ENCODE data around the gene COG7.
"Not testable (repeated sequence)": the region's sequence is repeated elsewhere in the genome, so short reads cannot be mapped to it uniquely, and the experiment has no call there.

COG7 gene

GRCh38 chr16:23491490-23492391, 38.8 kb upstream of the COG7 start:
- H3K4me3 ChIP-seq (ENCODE audit: low read depth in 1 of 2, low read length in 2 of 2) = no peak overlapping the region
- no peak overlapping the region for H3K9ac ChIP-seq (ENCODE audit: low read length)
- peaks cover 85% of the 10 kb centered on the region for H3K36me3 ChIP-seq (ENCODE audit: insufficient read depth, low read length)
- no peaks in the 10 kb centered on the region for H3K4me1 ChIP-seq (ENCODE audit: insufficient read depth, low read length)
- H3K27me3 ChIP-seq (ENCODE audit: control insufficient read depth in 1 of 2, insufficient read depth in 2 of 2, low read length in 2 of 2) = no peaks in the 10 kb centered on the region
- H3K9me3 ChIP-seq (ENCODE audit: low read length) = no peaks in the 10 kb centered on the region
- no peak overlapping the region for H3K27ac ChIP-seq (ENCODE audit: low read depth, low read length)

GRCh38 chr16:23486480-23486879, 33.5 kb upstream of the COG7 start:
- no peaks in the 10 kb centered on the region for H3K4me1 ChIP-seq (ENCODE audit: insufficient read depth, low read length)
- peaks cover 90% of the 10 kb centered on the region for H3K36me3 ChIP-seq (ENCODE audit: insufficient read depth, low read length)
- H3K9me3 ChIP-seq (ENCODE audit: low read length) = no peaks in the 10 kb centered on the region
- no peak overlapping the region for H3K27ac ChIP-seq (ENCODE audit: low read depth, low read length)
- no peak overlapping the region for H3K4me3 ChIP-seq (ENCODE audit: low read depth in 1 of 2, low read length in 2 of 2)
- no peaks in the 10 kb centered on the region for H3K27me3 ChIP-seq (ENCODE audit: control insufficient read depth in 1 of 2, insufficient read depth in 2 of 2, low read length in 2 of 2)
- no peak overlapping the region for H3K9ac ChIP-seq (ENCODE audit: low read length)

DNA sequence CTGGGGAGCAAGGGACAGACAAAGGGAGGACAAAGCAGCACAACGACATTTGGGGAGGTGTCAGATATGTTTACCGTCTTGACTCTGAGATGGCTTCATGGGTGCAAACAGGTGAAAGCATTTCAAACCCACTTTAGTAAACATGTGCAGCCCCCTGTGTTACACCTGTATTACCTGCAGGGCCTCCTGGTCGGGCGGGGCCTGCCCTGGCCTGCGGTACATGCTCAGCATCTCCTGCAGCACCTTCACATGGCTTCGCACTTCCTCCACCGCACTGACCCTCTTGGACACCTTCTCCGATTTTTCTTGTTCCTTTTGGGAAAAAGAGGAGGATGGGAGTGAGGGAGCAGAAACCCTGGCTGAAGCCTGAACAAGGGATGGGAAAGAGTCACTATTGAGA, 32.9 kb upstream of the COG7 start:
- no peak overlapping the region for H3K9ac ChIP-seq (ENCODE audit: low read length)
- no peaks in the 10 kb centered on the region for H3K9me3 ChIP-seq (ENCODE audit: low read length)
- peaks cover 90% of the 10 kb centered on the region for H3K36me3 ChIP-seq (ENCODE audit: insufficient read depth, low read length)
- H3K4me3 ChIP-seq (ENCODE audit: low read depth in 1 of 2, low read length in 2 of 2) = no peak overlapping the region
- no peaks in the 10 kb centered on the region for H3K4me1 ChIP-seq (ENCODE audit: insufficient read depth, low read length)
- no peak overlapping the region for H3K27ac ChIP-seq (ENCODE audit: low read depth, low read length)
- no peaks in the 10 kb centered on the region for H3K27me3 ChIP-seq (ENCODE audit: control insufficient read depth in 1 of 2, insufficient read depth in 2 of 2, low read length in 2 of 2)

DNA sequence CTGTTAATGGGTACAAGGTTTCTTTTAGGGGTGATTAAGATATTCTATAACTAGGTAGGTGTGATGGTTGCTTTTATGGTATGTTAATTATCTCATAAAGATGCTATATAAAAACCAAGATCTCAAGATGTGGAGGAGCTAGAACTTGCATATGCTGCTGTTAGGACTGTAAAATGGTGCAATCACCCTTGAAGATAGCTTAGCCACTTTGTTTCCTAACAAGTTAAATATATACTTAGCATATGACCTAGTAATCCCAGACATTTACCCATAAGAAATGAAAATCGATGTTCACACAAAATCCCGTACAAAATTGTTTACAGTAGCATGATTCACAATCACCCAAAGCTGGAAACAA, 32.2 kb upstream of the COG7 start:
- H3K9me3 ChIP-seq (ENCODE audit: low read length) = no peaks in the 10 kb centered on the region
- peaks cover 93% of the 10 kb centered on the region for H3K36me3 ChIP-seq (ENCODE audit: insufficient read depth, low read length)
- no peak overlapping the region for H3K27ac ChIP-seq (ENCODE audit: low read depth, low read length)
- H3K4me3 ChIP-seq (ENCODE audit: low read depth in 1 of 2, low read length in 2 of 2) = no peak overlapping the region
- H3K9ac ChIP-seq (ENCODE audit: low read length) = no peak overlapping the region
- H3K27me3 ChIP-seq (ENCODE audit: control insufficient read depth in 1 of 2, insufficient read depth in 2 of 2, low read length in 2 of 2) = no peaks in the 10 kb centered on the region
- H3K4me1 ChIP-seq (ENCODE audit: insufficient read depth, low read length) = no peaks in the 10 kb centered on the region

DNA sequence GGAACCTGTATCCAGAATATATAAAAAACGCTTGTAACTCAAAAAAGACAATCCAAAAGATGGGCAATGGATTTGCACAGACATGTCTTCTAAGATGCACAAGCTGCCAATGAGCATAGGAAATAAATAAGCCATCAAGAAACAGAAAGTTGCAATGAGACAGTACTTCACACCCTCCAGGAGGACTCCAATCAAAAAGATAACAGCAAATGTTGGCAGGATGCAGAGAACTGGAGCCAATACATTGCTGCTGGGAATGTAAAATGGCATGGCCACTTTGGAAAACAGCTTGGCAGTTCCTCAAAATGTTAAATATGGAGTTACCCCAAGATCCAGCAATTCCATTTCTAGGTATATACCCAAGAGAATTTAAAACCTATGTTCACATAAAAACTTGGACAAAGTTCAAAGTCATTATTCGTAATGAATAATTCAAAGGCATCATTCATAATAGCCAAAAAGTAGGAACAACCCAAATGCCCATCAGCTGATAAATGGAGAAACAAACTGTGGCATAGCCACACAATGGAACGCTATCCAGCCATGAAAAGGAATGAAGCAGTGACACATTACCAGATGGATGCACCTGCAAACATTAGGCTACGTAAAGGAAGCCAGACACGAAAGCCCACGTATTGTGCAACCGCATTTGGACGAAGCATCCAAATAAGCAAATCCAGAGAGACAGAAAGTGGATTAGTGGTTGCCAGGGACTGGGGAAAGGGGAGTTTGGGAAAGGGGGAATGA, 31.7 kb upstream of the COG7 start:
- no peaks in the 10 kb centered on the region for H3K4me1 ChIP-seq (ENCODE audit: insufficient read depth, low read length)
- H3K27me3 ChIP-seq (ENCODE audit: control insufficient read depth in 1 of 2, insufficient read depth in 2 of 2, low read length in 2 of 2) = no peaks in the 10 kb centered on the region
- peaks cover 93% of the 10 kb centered on the region for H3K36me3 ChIP-seq (ENCODE audit: insufficient read depth, low read length)
- H3K9me3 ChIP-seq (ENCODE audit: low read length) = no peaks in the 10 kb centered on the region
- H3K4me3 ChIP-seq (ENCODE audit: low read depth in 1 of 2, low read length in 2 of 2) = no peak overlapping the region
- no peak overlapping the region for H3K27ac ChIP-seq (ENCODE audit: low read depth, low read length)
- no peak overlapping the region for H3K9ac ChIP-seq (ENCODE audit: low read length)

- H3K4me1 ChIP-seq (ENCODE audit: insufficient read depth, low read length); H3K4me3 ChIP-seq (ENCODE audit: low read depth in 1 of 2, low read length in 2 of 2); H3K27ac ChIP-seq (ENCODE audit: low read depth, low read length); H3K9ac ChIP-seq (ENCODE audit: low read length); H3K9me3 ChIP-seq (ENCODE audit: low read length); H3K27me3 ChIP-seq (ENCODE audit: control insufficient read depth in 1 of 2, insufficient read depth in 2 of 2, low read length in 2 of 2): not testable (repeated sequence)
- peaks cover 94% of the 10 kb centered on the region for H3K36me3 ChIP-seq (ENCODE audit: insufficient read depth, low read length)
Observed at GRCh38 chr16:23483492-23483891, 30.5 kb upstream of the COG7 start.

GRCh38 chr16:23482778-23483177, 29.8 kb upstream of the COG7 start:
- H3K4me1 ChIP-seq (ENCODE audit: insufficient read depth, low read length) = no peaks in the 10 kb centered on the region
- peaks cover 92% of the 10 kb centered on the region for H3K36me3 ChIP-seq (ENCODE audit: insufficient read depth, low read length)
- H3K9ac ChIP-seq (ENCODE audit: low read length) = no peak overlapping the region
- H3K27me3 ChIP-seq (ENCODE audit: control insufficient read depth in 1 of 2, insufficient read depth in 2 of 2, low read length in 2 of 2) = no peaks in the 10 kb centered on the region
- H3K4me3 ChIP-seq (ENCODE audit: low read depth in 1 of 2, low read length in 2 of 2) = no peak overlapping the region
- no peak overlapping the region for H3K27ac ChIP-seq (ENCODE audit: low read depth, low read length)
- no peaks in the 10 kb centered on the region for H3K9me3 ChIP-seq (ENCODE audit: low read length)

DNA sequence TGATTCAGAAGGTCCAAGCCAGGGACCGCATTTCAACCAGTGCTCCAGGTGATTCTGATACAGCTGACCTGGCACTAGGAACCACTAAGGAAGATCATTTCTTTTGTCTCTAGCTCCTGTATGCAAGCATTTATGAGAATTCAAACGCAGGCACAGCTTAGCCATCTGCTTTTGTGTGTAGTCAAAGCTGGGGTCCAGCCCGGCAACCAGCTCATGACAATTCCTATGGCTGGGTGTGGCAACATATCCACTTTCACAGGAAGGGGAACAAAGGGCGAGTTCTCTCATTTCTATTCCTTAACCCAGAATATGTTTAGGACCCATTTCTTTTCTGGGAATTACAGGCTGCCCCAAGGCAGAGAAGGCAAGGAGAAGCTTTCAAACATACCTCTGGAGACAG, 27.3 kb upstream of the COG7 start:
- Histone ChIP-seq H3K9ac (ENCODE audit: low read length) (no peak overlapping the region), H3K27ac (ENCODE audit: low read depth, low read length) (no peak overlapping the region), H3K4me1 (ENCODE audit: insufficient read depth, low read length) (no peaks in the 10 kb centered on the region), H3K36me3 (ENCODE audit: insufficient read depth, low read length) (peaks cover 87% of the 10 kb centered on the region), H3K4me3 (ENCODE audit: low read depth in 1 of 2, low read length in 2 of 2) (no peak overlapping the region), H3K9me3 (ENCODE audit: low read length) (no peaks in the 10 kb centered on the region), H3K27me3 (ENCODE audit: control insufficient read depth in 1 of 2, insufficient read depth in 2 of 2, low read length in 2 of 2) (no peaks in the 10 kb centered on the region)

GRCh38 chr16:23479138-23479537, 26.1 kb upstream of the COG7 start:
- H3K4me3 ChIP-seq (ENCODE audit: low read depth in 1 of 2, low read length in 2 of 2) = no peak overlapping the region
- no peaks in the 10 kb centered on the region for H3K27me3 ChIP-seq (ENCODE audit: control insufficient read depth in 1 of 2, insufficient read depth in 2 of 2, low read length in 2 of 2)
- no peak overlapping the region for H3K27ac ChIP-seq (ENCODE audit: low read depth, low read length)
- peaks cover 85% of the 10 kb centered on the region for H3K36me3 ChIP-seq (ENCODE audit: insufficient read depth, low read length)
- H3K9me3 ChIP-seq (ENCODE audit: low read length) = no peaks in the 10 kb centered on the region
- no peak overlapping the region for H3K9ac ChIP-seq (ENCODE audit: low read length)
- no peaks in the 10 kb centered on the region for H3K4me1 ChIP-seq (ENCODE audit: insufficient read depth, low read length)

DNA sequence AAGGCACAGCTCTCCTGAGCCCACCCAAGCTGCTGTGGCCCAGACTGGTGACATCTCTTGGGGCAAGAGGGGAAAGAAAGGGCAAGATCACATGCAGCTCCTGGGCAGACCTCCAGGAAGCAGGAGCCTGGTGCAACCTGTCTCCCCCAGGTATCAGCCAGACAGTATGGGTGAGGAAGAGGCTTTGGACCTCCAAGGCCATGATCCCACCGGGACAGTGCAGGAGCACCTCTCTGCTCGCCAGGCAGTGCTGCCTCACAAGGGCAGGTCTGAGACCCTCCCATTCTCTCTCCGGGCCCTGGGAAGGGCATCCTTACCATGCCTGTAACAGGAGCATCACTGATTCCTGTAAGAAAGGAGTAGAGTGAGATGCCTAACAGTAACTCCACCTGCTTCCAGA, 25.6 kb upstream of the COG7 start:
- H3K4me1 ChIP-seq (ENCODE audit: insufficient read depth, low read length) = no peaks in the 10 kb centered on the region
- H3K27me3 ChIP-seq (ENCODE audit: control insufficient read depth in 1 of 2, insufficient read depth in 2 of 2, low read length in 2 of 2) = no peaks in the 10 kb centered on the region
- no peak overlapping the region for H3K4me3 ChIP-seq (ENCODE audit: low read depth in 1 of 2, low read length in 2 of 2)
- no peak overlapping the region for H3K27ac ChIP-seq (ENCODE audit: low read depth, low read length)
- no peaks in the 10 kb centered on the region for H3K9me3 ChIP-seq (ENCODE audit: low read length)
- no peak overlapping the region for H3K9ac ChIP-seq (ENCODE audit: low read length)
- peaks cover 89% of the 10 kb centered on the region for H3K36me3 ChIP-seq (ENCODE audit: insufficient read depth, low read length)

DNA sequence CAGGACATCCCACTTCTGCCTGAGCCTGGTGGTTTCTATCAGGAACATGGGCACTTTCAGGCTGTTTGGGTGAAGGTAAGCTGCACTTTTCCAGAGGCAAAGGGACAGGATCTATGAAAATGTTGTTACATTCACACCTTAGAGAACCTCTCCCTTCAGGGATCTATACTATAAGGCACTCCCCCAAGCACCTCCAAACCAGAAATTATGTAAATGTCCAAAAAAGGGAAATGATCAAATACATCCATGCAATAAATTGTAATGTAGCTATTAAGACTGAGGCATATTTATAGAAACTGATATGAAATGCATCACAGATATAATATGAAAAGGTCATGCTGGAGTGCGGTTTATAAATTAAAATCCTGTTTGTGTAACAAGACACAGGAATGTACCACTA, 23.3 kb upstream of the COG7 start:
- no peaks in the 10 kb centered on the region for H3K4me1 ChIP-seq (ENCODE audit: insufficient read depth, low read length)
- H3K9me3 ChIP-seq (ENCODE audit: low read length) = no peaks in the 10 kb centered on the region
- no peak overlapping the region for H3K9ac ChIP-seq (ENCODE audit: low read length)
- H3K27ac ChIP-seq (ENCODE audit: low read depth, low read length) = no peak overlapping the region
- H3K4me3 ChIP-seq (ENCODE audit: low read depth in 1 of 2, low read length in 2 of 2) = no peak overlapping the region
- H3K27me3 ChIP-seq (ENCODE audit: control insufficient read depth in 1 of 2, insufficient read depth in 2 of 2, low read length in 2 of 2) = no peaks in the 10 kb centered on the region
- peaks cover 67% of the 10 kb centered on the region for H3K36me3 ChIP-seq (ENCODE audit: insufficient read depth, low read length)
